AG09309 (cell line): ENCODE data around the gene EID1.

Source experiments
- DNase-seq: peaks from one replicate; pipeline ENCODE4 v3.0.0-alpha.2; 2010; ENCODE audit warnings: low read depth
- H3K4me3 ChIP-seq: 2 replicates; pipeline ENCODE4 v1.5.1; 2011; ENCODE audit warnings: mild to moderate bottlenecking, low read depth, low read length, moderate library complexity; ENCODE audit not compliant: control insufficient read depth
- CTCF ChIP-seq: IDR thresholded peaks from 2 replicates; pipeline ENCODE4 v1.5.1; 2011; ENCODE audit warnings: mild to moderate bottlenecking, low read depth, low read length, inconsistent platforms; ENCODE audit not compliant: insufficient read depth, control insufficient read depth; ENCODE audit errors: missing control alignments

The EID1 gene

GRCh38 chr15:48929661-48930060 lies 51.7 kb downstream of the EID1 start:
- no peak for TF ChIP-seq CTCF
- H3K4me3 ChIP-seq, result no peak overlapping the region
- DNase-seq, result no peak
